Measurements from ENCODE around the gene AKAP9. TPM values are rescaled to one million over a fixed set of nuclear protein-coding genes. Genes with fewer than 3 reads are reported as not detected.
"Not testable (repeated sequence)": the region's sequence is repeated elsewhere in the genome, so short reads cannot be mapped to it uniquely, and the experiment has no call there.

The AKAP9 gene
- total RNA-seq, 1 donor from 2014 or later: 75.4 TPM

DNA sequence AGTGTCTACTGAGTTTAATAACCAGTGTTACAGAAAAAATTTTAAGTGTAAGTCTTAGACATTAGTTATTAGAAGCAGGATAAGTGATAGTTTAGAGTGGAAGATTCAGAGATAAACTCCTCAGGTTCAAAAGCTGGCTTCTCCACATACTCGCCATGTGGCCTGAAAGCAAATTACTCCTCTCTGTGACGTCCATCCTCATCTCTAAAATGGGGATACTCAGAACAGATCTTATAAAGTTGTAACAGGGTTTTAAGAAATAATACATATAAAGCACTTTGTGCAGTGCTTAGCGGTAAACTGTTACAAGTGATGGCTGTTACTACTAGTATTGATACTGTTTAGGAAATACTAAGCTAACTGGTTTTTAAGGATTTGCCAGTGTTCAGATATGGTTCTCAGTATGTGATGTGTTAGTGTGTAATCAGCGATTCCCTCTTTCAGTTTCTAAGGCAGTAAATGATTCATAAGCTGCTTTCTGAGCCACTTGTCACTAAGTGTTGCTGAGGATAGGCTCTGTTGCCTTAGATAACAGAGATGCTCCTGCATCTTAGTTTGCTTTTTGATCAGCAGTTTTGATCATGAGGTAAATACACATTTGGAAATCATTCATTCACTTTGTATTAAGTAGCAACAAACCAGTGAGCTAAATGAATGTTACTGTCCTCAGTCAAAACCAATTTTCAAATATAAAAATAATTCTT, 134.9 kb downstream of the AKAP9 start:
- H3K4me3 ChIP-seq: no peak overlapping the region
- H3K9me3 ChIP-seq: no peaks in the 10 kb centered on the region
- no peaks in the 10 kb centered on the region for H3K27me3 ChIP-seq
- H3K4me1 ChIP-seq: no peaks in the 10 kb centered on the region
- intact Hi-C loops (cut with DNase I): no loop called here
- no peak for TF ChIP-seq POLR2A (IDR thresholded peaks at IDR 0.05)
- TF ChIP-seq, protein P1, sequence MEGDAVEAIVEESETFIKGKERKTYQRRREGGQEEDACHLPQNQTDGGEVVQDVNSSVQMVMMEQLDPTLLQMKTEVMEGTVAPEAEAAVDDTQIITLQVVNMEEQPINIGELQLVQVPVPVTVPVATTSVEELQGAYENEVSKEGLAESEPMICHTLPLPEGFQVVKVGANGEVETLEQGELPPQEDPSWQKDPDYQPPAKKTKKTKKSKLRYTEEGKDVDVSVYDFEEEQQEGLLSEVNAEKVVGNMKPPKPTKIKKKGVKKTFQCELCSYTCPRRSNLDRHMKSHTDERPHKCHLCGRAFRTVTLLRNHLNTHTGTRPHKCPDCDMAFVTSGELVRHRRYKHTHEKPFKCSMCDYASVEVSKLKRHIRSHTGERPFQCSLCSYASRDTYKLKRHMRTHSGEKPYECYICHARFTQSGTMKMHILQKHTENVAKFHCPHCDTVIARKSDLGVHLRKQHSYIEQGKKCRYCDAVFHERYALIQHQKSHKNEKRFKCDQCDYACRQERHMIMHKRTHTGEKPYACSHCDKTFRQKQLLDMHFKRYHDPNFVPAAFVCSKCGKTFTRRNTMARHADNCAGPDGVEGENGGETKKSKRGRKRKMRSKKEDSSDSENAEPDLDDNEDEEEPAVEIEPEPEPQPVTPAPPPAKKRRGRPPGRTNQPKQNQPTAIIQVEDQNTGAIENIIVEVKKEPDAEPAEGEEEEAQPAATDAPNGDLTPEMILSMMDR (IDR thresholded peaks at IDR 0.05): no peak
- TF ChIP-seq POLR2AphosphoS5 (IDR thresholded peaks at IDR 0.05; ENCODE audit: insufficient read depth in 1 of 2, low read depth in 1 of 2): no peak
- no peak for DNase-seq (ENCODE audit: extremely low spot score in 2 of 2)
- H3K36me3 ChIP-seq: peaks cover 0 to 42% of the 10 kb centered on the region in 2 donors
- H3K27ac ChIP-seq: no peak overlapping the region

DNA sequence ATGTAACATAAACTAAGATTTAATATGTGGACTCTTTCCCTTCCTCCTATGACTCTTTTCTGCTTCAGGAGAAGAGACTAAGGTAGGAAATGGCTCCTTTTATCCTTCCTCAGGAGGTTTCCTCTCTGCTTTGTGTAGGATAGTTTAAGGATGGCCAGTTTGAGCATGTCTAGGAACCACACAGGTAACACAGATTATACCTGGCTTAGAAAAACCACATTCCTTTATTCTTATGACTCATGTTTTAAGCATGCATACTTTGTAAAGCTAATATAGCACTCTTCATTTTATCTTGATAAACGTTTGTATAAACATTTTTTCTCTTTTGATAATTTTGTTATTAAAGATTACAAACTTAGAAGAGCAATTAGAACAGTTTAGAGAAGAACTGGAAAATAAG, 135.8 kb downstream of the AKAP9 start:
- H3K4me1 ChIP-seq: no peaks in the 10 kb centered on the region
- no peak for TF ChIP-seq POLR2AphosphoS5 (IDR thresholded peaks at IDR 0.05; ENCODE audit: insufficient read depth in 1 of 2, low read depth in 1 of 2)
- TF ChIP-seq POLR2A (IDR thresholded peaks at IDR 0.05): no peak
- TF ChIP-seq, protein P1 (IDR thresholded peaks at IDR 0.05): no peak
- intact Hi-C loops (cut with DNase I): no loop called here
- no peaks in the 10 kb centered on the region for H3K27me3 ChIP-seq
- H3K4me3 ChIP-seq: no peak overlapping the region
- H3K36me3 ChIP-seq: peaks cover 0 to 35% of the 10 kb centered on the region in 2 donors
- DNase-seq (ENCODE audit: extremely low spot score in 2 of 2): no peak
- no peaks in the 10 kb centered on the region for H3K9me3 ChIP-seq
- H3K27ac ChIP-seq: no peak overlapping the region

DNA sequence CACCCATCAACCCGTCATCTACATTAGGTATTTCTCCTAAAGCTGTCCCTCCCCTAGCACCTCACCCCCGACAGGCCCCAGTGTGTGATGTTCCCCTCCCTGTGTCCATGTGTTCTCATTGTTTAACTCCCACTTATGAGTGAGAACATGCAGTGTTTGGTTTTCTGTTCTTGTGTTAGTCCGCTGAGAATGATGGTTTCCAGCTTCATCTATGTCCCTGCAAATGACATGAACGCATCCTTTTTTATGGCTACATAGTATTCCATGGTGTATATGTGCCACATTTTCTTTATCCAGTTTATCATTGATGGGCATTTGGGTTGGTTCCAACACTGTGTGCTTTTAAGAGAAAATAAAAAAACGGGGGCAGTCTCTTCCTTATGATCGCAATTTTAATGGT, 143.3 kb downstream of the AKAP9 start:
- H3K4me3 ChIP-seq; H3K4me1 ChIP-seq; H3K27ac ChIP-seq; DNase-seq (ENCODE audit: extremely low spot score in 2 of 2); intact Hi-C loops (cut with DNase I); H3K9me3 ChIP-seq; H3K27me3 ChIP-seq: not testable (repeated sequence)
- peaks cover 0 to 67% of the 10 kb centered on the region in 2 donors for H3K36me3 ChIP-seq

DNA sequence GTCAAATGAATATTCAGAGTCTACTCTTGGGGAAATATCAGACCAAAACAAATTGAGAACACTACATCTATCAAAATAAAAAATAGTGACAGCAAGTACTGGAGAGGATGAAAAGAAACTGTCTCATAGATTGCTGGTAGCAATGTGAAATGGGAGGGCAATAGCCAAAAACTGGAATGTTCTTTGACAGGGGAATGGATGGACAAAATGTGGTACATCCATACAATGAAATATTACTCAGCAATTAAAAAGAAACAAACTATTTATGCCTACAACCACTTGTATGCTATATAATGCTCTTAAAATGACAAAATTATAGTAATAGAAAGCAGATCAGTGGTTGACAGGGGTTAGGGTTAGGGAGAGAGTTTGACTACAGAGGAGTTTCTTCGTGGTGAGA, 147.6 kb downstream of the AKAP9 start:
- TF ChIP-seq, protein P1 (IDR thresholded peaks at IDR 0.05): no peak
- TF ChIP-seq POLR2AphosphoS5 (IDR thresholded peaks at IDR 0.05; ENCODE audit: insufficient read depth in 1 of 2, low read depth in 1 of 2) (no peak), POLR2A (IDR thresholded peaks at IDR 0.05) (no peak)
- no peak for DNase-seq (ENCODE audit: extremely low spot score in 2 of 2)
- no peaks in the 10 kb centered on the region for H3K9me3 ChIP-seq
- no peaks in the 10 kb centered on the region for H3K4me1 ChIP-seq
- intact Hi-C loops (cut with DNase I): no loop called here
- H3K27me3 ChIP-seq: no peaks in the 10 kb centered on the region
- H3K4me3 ChIP-seq: no peak overlapping the region
- no peak overlapping the region for H3K27ac ChIP-seq
- peaks cover 0 to 61% of the 10 kb centered on the region in 2 donors for H3K36me3 ChIP-seq

DNA sequence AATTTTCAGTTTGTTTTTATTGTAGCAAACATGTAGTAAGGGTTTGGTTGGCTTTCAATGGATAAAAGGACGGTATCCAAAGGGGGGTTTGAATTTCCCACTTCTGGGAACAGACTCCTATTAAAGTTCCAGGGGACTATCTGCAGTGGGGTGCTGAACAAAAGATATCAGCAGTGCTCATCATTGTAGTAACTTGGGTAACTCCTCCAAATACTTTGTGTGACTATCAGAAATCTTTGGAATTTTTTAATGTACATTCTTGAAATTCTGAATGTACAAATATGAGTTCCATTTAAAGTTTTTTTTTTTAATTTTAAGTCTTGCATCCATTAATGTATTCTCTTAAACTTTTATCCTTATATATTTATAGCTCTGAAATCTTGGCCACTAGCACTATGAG, 151.5 kb downstream of the AKAP9 start:
- no peaks in the 10 kb centered on the region for H3K27me3 ChIP-seq
- H3K27ac ChIP-seq: no peak overlapping the region
- peaks cover 0 to 63% of the 10 kb centered on the region in 2 donors for H3K36me3 ChIP-seq
- no peak for TF ChIP-seq POLR2A (IDR thresholded peaks at IDR 0.05)
- no peak for TF ChIP-seq POLR2AphosphoS5 (IDR thresholded peaks at IDR 0.05; ENCODE audit: insufficient read depth in 1 of 2, low read depth in 1 of 2)
- TF ChIP-seq, protein P1 (IDR thresholded peaks at IDR 0.05): no peak
- H3K4me1 ChIP-seq: no peaks in the 10 kb centered on the region
- no peak overlapping the region for H3K4me3 ChIP-seq
- no peaks in the 10 kb centered on the region for H3K9me3 ChIP-seq
- no peak for DNase-seq (ENCODE audit: extremely low spot score in 2 of 2)
- intact Hi-C loops (cut with DNase I): no loop called here
